HepG2 (cell line): ENCODE data around the gene ELMOD3. TPM values are rescaled to one million over a fixed set of nuclear protein-coding genes. Genes with fewer than 3 reads are reported as not detected.
A peak's percentile ranks its signal among the peaks of the same experiment; 100 is the strongest.

Source experiments
- AHR ChIP-seq: IDR thresholded peaks from 2 replicates; pipeline ENCODE4 v1.6.1; 2018; ENCODE audit warnings: missing genetic modification reagents, missing compliant biosample characterization
- KMT2A ChIP-seq: sonication (generic); formaldehyde crosslinking; IDR thresholded peaks from 2 replicates; pipeline ENCODE4 v1.4.0; 2020; ENCODE audit warnings: missing genetic modification reagents
- NFIC ChIP-seq: IDR thresholded peaks from 2 replicates; pipeline ENCODE4 v1.6.1; 2012; ENCODE audit warnings: mild to moderate bottlenecking, low read length, inconsistent platforms
- PCBP2 ChIP-seq: fragments of 200-400 bp; formaldehyde crosslinking; optimal IDR thresholded peaks from 2 replicates; pipeline ENCODE3; 2018; ENCODE audit warnings: low read length, low read depth; ENCODE audit not compliant: poor library complexity, severe bottlenecking
- POLR2AphosphoS5 ChIP-seq: IDR thresholded peaks from 2 replicates; pipeline ENCODE4 v1.6.1; 2012; ENCODE audit warnings: low read depth, low read length
- SIX1 ChIP-seq: sonication (generic); formaldehyde crosslinking; IDR thresholded peaks from 2 replicates; pipeline ENCODE4 v1.4.0; 2020; ENCODE audit warnings: missing genetic modification reagents, borderline replicate concordance
- SMAD3 ChIP-seq: sonication (generic); formaldehyde crosslinking; IDR thresholded peaks from 2 replicates; pipeline ENCODE4 v1.4.0; 2020; ENCODE audit warnings: missing genetic modification reagents
- SNAI1 ChIP-seq: sonication (generic); formaldehyde crosslinking; IDR thresholded peaks from 2 replicates; pipeline ENCODE4 v1.5.0; 2020; ENCODE audit warnings: mild to moderate bottlenecking, missing genetic modification reagents, borderline replicate concordance
- SP140L ChIP-seq: sonication (generic); formaldehyde crosslinking; IDR thresholded peaks from 2 replicates; pipeline ENCODE4 v1.4.0; 2020; ENCODE audit warnings: missing genetic modification reagents, borderline replicate concordance
- ZFX ChIP-seq: sonication (generic); formaldehyde crosslinking; IDR thresholded peaks from 2 replicates; pipeline ENCODE4 v1.4.0; 2020; ENCODE audit warnings: mild to moderate bottlenecking, low read depth, missing genetic modification reagents, moderate library complexity
- ZIK1 ChIP-seq: sonication (generic); formaldehyde crosslinking; IDR thresholded peaks from 2 replicates; pipeline ENCODE4 v1.5.0; 2020; ENCODE audit warnings: mild to moderate bottlenecking, low read depth, missing genetic modification reagents, borderline replicate concordance
- ZNF121 ChIP-seq: sonication (generic); formaldehyde crosslinking; IDR thresholded peaks from 2 replicates; pipeline ENCODE4 v1.5.0; 2020; ENCODE audit warnings: mild to moderate bottlenecking, missing genetic modification reagents
- ZNF143 ChIP-seq: sonication (generic); formaldehyde crosslinking; IDR thresholded peaks from 2 replicates; pipeline ENCODE4 v1.4.0; 2020; ENCODE audit warnings: missing genetic modification reagents
- ZNF251 ChIP-seq: sonication (generic); formaldehyde crosslinking; IDR thresholded peaks from 2 replicates; pipeline ENCODE4 v1.9.0; 2021; ENCODE audit warnings: mild to moderate bottlenecking, missing genetic modification reagents
- ZNF263 ChIP-seq: sonication (generic); formaldehyde crosslinking; IDR thresholded peaks from 2 replicates; pipeline ENCODE4 v1.4.0; 2020; ENCODE audit warnings: missing genetic modification reagents
- ZNF296 ChIP-seq: sonication (generic); formaldehyde crosslinking; conservative IDR thresholded peaks from 2 replicates; pipeline ENCODE4 v1.5.0; 2020; ENCODE audit warnings: mild to moderate bottlenecking, missing genetic modification reagents
- ZNF329 ChIP-seq: sonication (generic); formaldehyde crosslinking; IDR thresholded peaks from 2 replicates; pipeline ENCODE4 v1.9.0; 2021; ENCODE audit warnings: low read depth, mild to moderate bottlenecking, missing genetic modification reagents
- ZNF367 ChIP-seq: sonication (generic); formaldehyde crosslinking; IDR thresholded peaks from 2 replicates; pipeline ENCODE4 v1.4.0; 2020; ENCODE audit warnings: missing genetic modification reagents, borderline replicate concordance
- ZNF558 ChIP-seq: sonication (generic); formaldehyde crosslinking; IDR thresholded peaks from 2 replicates; pipeline ENCODE4 v1.9.0; 2022; ENCODE audit warnings: mild to moderate bottlenecking, missing genetic modification reagents, borderline replicate concordance
- ZNF589 ChIP-seq: sonication (generic); formaldehyde crosslinking; conservative IDR thresholded peaks from 2 replicates; pipeline ENCODE4 v1.8.0; 2022; ENCODE audit warnings: mild to moderate bottlenecking, moderate library complexity, missing genetic modification reagents
- ZNF720 ChIP-seq: sonication (generic); formaldehyde crosslinking; IDR thresholded peaks from 2 replicates; pipeline ENCODE4 v1.4.0; 2020; ENCODE audit warnings: missing genetic modification reagents
- ZNF83 ChIP-seq: sonication (generic); formaldehyde crosslinking; IDR thresholded peaks from 2 replicates; pipeline ENCODE4 v1.4.0; 2020; ENCODE audit warnings: missing genetic modification reagents, mild to moderate bottlenecking, borderline replicate concordance
- ZSCAN31 ChIP-seq: sonication (generic); formaldehyde crosslinking; IDR thresholded peaks from 2 replicates; pipeline ENCODE4 v1.5.0; 2020; ENCODE audit warnings: low read depth, mild to moderate bottlenecking, missing genetic modification reagents
- polyA plus RNA-seq, 8 experiments: library from polyadenylated mRNA; depleted of rRNA in 3 of 8; stranded (reverse) in 7 of 8; unstranded in 1 of 8; fragments of >200 nt; fragmentation: Illumina TruSeq in 4 of 8; extraction: Trizol in 4 of 8; gene quantifications; 2 replicates each; pipeline versions ENCODE4 v1.2.1 to v1.2.3, GENCODE V29; 2011 to 2016; ENCODE audit warnings: low read depth in 4 of 8, missing spikeins in 1 of 8, mixed read lengths in 1 of 8; ENCODE audit not compliant: insufficient read depth in 1 of 8
- total RNA-seq, 5 experiments: library from RNA; depleted of rRNA; stranded (reverse); fragments of >200 nt; fragmentation: Illumina TruSeq; extraction: Trizol; gene quantifications; 2 replicates each; pipeline ENCODE4 v1.2.3, GENCODE V29; 2016; ENCODE audit warnings: low read depth in 1 of 5
- TF ChIP-seq, protein P1 (sequence below): sonication (generic); formaldehyde crosslinking; IDR thresholded peaks from 2 replicates; pipeline ENCODE4 v1.8.1; 2023; ENCODE audit warnings: mild to moderate bottlenecking, missing genetic modification reagents
- TF ChIP-seq, protein P2 (sequence below): IDR thresholded peaks from 2 replicates; pipeline ENCODE4 v1.6.1; 2016; ENCODE audit warnings: mild to moderate bottlenecking, missing biosample characterization, missing genetic modification reagents
- TF ChIP-seq, protein P3 (sequence below): sonication (generic); formaldehyde crosslinking; IDR thresholded peaks from 2 replicates; pipeline ENCODE4 v1.8.1; 2023; ENCODE audit warnings: mild to moderate bottlenecking, inconsistent platforms, moderate library complexity, missing genetic modification reagents, borderline replicate concordance
- TF ChIP-seq, protein P4 (sequence below): sonication (generic); IDR thresholded peaks from 2 replicates; pipeline ENCODE4 v1.6.1; 2016; ENCODE audit warnings: low read depth, borderline replicate concordance

ELMOD3 gene
- total and polyA plus RNA-seq, 2 of the 13 experiments (the other 11 are each of a cell fraction or from before 2014, with no cell fraction given): 13.3 to 19.5 TPM

DNA sequence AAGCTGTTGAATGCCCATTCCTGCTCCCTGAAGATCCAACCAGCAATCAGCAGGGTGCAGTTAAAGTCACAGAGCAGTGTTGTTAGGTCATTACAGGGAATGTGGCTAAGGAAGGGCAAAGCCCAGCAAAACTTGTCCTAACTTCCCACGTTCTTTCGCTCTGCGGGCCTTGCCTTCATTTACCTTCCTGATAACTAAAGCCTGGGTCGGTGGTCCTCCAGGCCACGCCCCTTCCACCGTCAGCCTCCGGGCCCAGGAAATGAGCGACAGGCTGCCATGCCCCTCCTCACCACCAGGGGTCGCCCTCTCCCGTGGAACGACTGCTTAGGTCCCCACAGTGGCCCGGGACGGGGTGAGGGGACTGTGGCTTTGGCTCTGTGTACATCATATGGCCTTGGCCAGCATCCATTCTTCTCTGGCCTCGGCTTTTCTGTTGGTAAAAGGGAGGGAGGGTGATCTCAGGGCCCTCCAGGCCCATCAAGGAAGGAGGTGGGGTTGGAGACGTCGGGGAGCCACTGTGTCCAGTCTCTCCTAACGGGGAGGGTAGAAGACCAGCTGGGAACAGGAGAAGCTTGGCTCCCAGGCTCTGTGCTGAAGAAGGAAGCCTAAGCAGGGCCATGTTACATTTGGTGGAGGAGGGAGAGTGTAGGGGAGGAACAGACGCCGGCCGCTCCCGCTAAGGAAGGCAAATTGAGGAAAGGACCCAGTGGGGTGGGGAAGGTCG lies 66.1 kb downstream of the ELMOD3 start (continued):
- TF ChIP-seq, protein P1, sequence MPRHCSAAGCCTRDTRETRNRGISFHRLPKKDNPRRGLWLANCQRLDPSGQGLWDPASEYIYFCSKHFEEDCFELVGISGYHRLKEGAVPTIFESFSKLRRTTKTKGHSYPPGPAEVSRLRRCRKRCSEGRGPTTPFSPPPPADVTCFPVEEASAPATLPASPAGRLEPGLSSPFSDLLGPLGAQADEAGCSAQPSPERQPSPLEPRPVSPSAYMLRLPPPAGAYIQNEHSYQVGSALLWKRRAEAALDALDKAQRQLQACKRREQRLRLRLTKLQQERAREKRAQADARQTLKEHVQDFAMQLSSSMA (CRISPR knock-in tag): no peak; the same call in 1 of the 2 replicates
- TF ChIP-seq ZNF329 (0 out of 2 replicates have a peak, but pooled peaks have one; percentile 47), SP140L (CRISPR knock-in tag) (peak; percentile 74; the same call in 1 of the 2 replicates), ZNF83 (CRISPR knock-in tag) (no peak; the same call in 1 of the 2 replicates), POLR2AphosphoS5 (no peak), ZFX (CRISPR knock-in tag) (no peak; the same call in 1 of the 2 replicates), ZNF720 (CRISPR knock-in tag) (no peak; the same call in 1 of the 2 replicates), SMAD3 (CRISPR knock-in tag) (peak; percentile 96), ZNF263 (CRISPR knock-in tag) (peak; percentile 76), ZNF296 (CRISPR knock-in tag) (no peak), ZNF251 (CRISPR knock-in tag) (peak; percentile 85; the same call in 1 of the 2 replicates), NFIC (no peak), PCBP2 (no peak), ZNF558 (no peak), ZIK1 (CRISPR knock-in tag) (no peak; the same call in 1 of the 2 replicates), AHR (CRISPR knock-in tag) (peak; percentile 88; the same call in 1 of the 2 replicates), SNAI1 (CRISPR knock-in tag) (no peak), SIX1 (peak; percentile 15; the same call in 1 of the 2 replicates), ZNF367 (no peak), KMT2A (CRISPR knock-in tag) (no peak; the same call in 1 of the 2 replicates), ZNF143 (no peak), ZSCAN31 (CRISPR knock-in tag) (no peak; the same call in 1 of the 2 replicates), ZNF589 (CRISPR knock-in tag) (no peak; the same call in 1 of the 2 replicates), ZNF121 (CRISPR knock-in tag) (no peak)
- TF ChIP-seq, protein P2, sequence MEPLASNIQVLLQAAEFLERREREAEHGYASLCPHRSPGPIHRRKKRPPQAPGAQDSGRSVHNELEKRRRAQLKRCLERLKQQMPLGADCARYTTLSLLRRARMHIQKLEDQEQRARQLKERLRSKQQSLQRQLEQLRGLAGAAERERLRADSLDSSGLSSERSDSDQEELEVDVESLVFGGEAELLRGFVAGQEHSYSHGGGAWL (CRISPR knock-in tag): no peak
- TF ChIP-seq, protein P3, sequence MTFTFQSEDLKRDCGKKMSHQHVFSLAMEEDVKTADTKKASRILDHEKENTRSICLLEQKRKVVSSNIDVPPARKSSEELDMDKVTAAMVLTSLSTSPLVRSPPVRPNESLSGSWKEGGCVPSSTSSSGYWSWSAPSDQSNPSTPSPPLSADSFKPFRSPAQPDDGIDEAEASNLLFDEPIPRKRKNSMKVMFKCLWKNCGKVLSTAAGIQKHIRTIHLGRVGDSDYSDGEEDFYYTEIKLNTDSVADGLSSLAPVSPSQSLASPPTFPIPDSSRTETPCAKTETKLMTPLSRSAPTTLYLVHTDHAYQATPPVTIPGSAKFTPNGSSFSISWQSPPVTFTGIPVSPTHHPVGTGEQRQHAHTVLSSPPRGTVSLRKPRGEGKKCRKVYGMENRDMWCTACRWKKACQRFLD (CRISPR knock-in tag): no peak; the same call in 1 of the 2 replicates
- TF ChIP-seq, protein P4, sequence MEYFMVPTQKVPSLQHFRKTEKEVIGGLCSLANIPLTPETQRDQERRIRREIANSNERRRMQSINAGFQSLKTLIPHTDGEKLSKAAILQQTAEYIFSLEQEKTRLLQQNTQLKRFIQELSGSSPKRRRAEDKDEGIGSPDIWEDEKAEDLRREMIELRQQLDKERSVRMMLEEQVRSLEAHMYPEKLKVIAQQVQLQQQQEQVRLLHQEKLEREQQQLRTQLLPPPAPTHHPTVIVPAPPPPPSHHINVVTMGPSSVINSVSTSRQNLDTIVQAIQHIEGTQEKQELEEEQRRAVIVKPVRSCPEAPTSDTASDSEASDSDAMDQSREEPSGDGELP: peak; percentile 62; the same call in 1 of the 2 replicates
